Activated T-cell treated with anti-CD3 and anti-CD28 coated beads for 1 hour (primary cell): ENCODE data around the gene TLR9.
"Not testable (repeated sequence)": the region's sequence is repeated elsewhere in the genome, so short reads cannot be mapped to it uniquely, and the experiment has no call there.

Experiments used
- DNase-seq: peaks from one replicate; pipeline ENCODE4 v3.0.0-alpha.2; 2020; ENCODE audit warnings: low read depth

TLR9 gene

DNA sequence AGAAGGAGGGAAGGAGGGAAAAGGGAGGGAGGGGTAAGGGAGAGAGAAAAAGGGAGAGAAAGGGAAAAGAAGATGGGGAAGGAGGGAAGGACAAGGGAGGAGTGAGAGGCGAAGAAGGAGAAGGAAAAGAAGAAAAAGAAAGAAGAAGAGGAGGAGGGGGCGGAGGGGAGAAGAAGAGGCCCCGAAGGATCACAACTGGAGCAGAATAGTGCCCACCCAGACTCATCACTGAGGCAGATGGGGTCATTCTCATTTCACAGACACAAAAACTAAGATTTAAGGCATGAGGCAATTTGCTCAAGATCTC is 30.2 kb downstream of the TLR9 start:
- no peak for DNase-seq

GRCh38 chr3:52194485-52195290 is 30.8 kb downstream of the TLR9 start:
- DNase-seq, result no peak

- DNase-seq, result no peak
These were observed 32.4 kb downstream of the TLR9 start for GRCh38 chr3:52193065-52193464.

GRCh38 chr3:52191663-52192062 is 33.8 kb downstream of the TLR9 start:
- no peak for DNase-seq

DNA sequence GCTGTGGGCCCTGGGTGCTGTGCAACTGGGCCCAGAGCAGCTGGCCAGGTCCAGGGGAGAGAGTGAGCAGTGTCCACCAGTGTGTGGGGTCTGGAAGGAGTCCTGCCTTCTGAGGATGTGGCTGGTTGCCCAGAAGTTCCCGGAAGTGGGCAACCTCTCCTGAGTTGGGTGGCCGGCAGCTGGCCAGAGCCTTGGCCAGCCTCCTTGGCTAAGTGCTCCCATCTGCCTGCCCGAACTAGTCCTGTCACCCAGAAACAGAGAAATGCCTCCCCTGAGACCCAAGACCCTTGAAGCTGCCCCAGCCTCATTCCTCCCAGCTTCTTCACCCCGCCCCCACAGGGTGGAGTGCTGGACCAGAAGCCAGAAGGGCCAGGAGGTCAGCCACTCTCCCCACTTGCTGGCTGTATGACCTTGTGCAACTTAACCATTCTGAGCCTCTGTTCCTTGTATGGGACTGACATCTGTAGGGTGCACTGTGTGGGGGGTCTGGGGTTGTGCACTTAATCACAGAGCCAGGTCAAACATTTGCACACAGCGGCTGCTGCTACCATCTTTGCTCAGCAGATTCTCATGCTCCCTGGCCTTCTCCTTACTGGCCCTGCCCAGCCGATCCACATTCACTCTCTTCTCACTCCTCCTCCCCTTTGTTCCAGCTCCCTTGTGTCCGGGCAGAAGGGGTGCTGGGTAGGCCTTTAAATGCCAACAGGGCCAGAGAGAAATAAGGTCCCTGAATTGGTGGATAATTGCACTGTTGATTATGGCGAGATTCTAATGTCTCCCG is 35.0 kb downstream of the TLR9 start:
- DNase-seq, result no peak

- no peak for DNase-seq
These were observed 36.9 kb downstream of the TLR9 start for GRCh38 chr3:52188556-52188955.

GRCh38 chr3:52186729-52187128 is 38.7 kb downstream of the TLR9 start:
- DNase-seq, result no peak

- DNase-seq, result no peak
These were observed 39.6 kb downstream of the TLR9 start for GRCh38 chr3:52185837-52186236.

GRCh38 chr3:52185311-52185710 is 40.1 kb downstream of the TLR9 start:
- no peak for DNase-seq

DNA sequence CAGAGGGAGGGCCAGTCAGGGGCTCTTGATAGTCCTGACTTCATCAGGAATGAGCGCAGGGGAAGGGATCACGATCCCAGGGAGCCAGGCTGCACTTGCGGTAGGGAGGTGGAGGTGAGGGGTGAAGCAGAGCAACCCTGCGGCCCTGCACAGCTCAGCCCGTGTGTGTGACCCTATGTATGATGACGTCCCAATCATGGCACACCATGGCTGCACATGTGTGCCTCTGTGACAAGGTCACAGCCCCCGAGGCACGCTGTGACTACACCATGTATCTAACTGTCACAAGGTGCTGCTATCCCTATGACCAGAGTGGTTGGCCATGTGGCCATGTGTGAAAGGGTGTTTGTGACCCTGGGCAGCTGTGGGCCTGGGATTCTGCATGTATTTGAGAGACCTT is 40.8 kb downstream of the TLR9 start:
- no peak for DNase-seq

DNA sequence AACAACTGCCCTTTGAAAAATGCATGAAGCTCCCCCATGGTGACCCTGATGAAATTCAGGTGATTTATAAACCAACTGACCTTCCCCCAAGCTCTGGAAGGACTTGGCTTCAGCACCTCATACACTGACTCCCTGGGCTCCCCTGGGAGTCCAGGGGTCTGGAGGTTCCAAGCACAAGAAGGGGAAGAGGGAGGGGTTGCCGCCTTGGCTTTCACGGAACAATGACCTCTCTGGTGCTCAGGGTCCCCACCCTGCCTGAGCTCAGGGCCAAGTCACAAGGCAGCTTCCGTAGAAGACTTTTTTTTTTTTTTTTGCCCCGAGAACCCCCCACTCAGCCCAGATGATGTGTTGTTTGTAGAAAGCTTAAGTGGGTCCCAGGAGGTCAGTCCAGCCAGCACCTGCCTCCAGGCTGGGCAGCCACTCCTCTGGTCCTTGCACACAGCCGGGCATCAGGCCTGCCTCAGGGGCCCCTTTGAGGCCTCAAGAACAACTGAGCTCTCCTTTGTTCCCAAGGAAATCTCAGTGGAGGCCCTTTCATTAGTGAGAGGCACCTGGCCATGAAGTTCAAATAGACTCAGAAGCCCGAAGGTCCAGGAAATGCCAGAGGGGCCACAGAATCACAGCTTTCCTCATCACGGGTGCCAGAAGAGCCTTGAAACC is 41.5 kb downstream of the TLR9 start:
- no peak for DNase-seq

DNA sequence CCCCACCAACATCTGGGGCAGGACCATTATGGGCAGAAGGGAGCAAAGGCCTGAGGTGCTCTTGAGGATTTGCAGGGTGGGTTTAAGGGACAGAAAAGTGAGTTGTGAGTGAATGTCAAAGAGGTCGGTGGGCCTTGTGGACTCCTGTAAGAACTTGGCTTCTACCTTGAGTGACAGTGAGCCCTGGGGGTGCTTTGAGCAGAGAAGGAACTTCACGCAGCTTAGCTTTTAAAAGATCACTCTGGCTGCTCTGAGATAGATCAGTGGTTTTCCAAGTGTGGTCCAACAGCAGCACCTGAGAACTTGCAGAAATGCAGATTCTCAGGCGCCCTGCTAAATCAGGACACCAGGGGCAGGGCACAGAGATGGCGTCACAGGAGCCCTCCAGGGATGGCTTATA is 42.8 kb downstream of the TLR9 start:
- DNase-seq, result no peak

GRCh38 chr3:52182196-52182595 is 43.2 kb downstream of the TLR9 start:
- DNase-seq, result no peak

DNA sequence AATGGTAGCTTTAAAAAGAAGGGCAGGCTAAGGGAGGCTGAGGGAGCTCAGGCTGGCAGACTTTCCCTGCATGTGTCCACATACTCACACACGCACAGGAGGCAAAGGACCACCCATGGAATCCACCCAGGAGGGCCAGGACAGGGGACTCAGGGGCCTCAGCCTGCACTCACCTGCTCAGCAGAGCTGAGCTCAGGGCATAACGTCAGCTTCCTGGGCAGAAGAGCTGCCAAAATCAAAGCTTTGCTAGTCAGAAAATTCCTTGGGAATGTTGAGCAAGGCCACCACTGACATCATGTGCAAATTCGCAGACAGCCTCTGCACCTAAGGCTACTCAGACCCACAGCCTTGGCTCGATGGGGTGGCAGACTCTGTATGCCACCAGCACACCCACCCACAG is 43.9 kb downstream of the TLR9 start:
- no peak for DNase-seq

DNA sequence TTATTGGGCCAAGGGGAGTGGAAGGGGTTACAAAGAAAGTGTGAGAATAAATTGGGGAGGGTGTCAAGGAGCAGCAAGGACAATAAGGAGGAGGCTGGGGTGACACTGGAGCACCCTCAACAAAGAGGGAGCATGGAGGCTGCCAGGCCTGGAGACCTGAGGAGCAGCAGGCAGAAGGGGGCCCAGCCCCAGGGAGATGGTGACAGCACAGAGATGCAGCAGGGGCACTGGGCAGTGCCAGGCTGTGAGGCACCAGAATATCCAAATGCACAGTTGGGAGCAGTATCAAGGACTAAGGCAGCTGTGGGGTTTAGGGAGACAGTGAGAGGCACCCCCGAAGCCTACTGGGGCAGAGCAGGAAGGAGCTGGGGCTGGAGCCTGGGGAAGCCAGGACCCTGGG is 46.9 kb downstream of the TLR9 start:
- no peak for DNase-seq

DNA sequence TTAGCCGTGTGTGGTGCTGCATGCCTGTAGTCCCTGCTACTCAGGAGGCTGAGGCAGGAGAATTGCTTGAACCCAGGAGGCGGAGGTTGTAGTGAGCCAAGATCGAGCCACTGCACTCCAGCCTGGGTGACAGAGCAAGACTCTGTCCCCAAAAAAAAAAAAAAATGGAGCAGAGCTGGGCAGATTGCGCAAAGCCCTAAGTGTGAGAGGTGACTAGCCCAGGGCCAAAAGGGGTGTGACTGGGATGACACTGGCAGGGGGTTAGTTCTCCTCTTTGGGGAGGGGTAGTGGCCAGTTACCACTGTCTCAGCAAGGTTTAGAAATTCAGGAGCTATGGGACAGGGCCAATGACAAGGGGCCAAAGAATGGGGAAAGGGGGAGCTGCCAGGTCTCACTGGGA is 47.3 kb downstream of the TLR9 start:
- not testable (repeated sequence) for DNase-seq

- DNase-seq, result no peak
These were observed 47.8 kb downstream of the TLR9 start for GRCh38 chr3:52177701-52178042.

DNA sequence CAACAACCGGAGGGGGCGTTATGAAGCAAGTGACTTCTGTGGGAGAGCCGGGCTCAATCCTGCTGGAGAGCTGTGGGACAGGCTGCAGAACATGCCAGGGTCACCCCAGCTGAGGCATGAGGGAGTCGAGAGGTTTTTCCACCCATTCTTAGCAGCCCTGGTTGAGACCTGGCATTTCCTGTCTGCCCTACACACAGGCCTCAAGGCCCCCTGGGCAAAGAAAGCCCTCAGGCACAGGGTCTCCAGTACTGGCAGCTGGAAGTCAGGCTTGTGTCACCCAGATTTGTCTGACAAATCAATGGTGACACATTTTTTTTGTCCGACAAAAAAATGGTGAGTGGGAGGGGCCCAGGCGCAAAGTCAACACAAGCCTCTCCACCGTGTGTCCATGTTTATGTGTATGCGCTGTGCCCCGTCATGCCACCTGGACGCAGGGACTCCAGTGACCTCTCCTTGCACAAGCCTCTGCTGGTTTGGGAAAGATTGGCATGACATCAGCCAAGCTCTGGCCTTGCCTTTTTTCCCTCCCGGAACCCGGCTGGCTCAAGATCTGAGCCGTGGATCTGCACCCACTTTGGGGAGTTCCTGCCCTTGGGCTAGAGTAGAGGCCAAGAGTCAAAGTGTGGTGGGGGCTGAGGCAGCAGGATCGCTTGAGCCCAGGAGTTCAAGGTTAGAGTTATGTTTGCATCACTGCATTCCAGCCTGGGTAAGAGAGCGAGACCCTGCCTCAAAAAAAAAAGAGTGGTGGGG is 48.3 kb downstream of the TLR9 start:
- no peak for DNase-seq

- no peak for DNase-seq
These were observed 49.2 kb downstream of the TLR9 start for GRCh38 chr3:52176180-52176752.

DNA sequence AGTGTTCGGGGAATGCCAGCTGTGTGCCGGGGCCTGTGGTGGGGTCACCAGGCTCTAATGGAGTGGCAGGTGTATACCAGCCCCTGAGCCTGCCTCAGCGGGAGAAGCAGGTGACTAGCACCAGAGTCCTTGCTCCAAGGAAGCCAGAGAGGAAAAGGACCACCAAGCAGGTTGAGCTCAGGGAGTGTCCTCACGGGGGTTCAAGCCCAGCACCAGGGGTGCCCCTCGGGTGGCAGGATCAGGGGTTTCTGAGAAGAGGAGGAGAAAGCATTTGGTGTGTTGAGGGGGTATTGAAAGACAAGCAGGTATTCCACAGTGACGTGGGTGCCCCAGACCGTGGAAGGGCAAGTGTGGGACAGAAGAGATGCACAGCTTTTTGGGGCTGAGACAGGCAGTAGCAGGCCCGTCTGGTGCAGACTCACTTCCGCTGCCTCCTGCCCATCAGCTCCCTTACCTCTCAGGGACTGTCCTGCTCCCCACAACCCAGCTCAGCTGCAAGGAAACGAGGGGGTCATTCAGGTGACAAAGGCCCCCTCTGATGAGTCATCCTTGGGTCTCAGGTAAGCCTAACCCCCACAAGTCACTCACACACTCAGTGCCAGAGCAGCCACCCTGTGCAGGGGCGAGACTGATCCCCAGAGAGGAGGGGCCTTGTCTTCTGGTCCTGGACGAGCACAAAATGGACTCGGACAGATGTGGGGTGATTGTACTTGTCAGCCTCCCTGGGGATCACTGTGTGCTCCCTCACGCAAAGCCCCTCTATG is 49.8 kb downstream of the TLR9 start:
- no peak for DNase-seq

DNA sequence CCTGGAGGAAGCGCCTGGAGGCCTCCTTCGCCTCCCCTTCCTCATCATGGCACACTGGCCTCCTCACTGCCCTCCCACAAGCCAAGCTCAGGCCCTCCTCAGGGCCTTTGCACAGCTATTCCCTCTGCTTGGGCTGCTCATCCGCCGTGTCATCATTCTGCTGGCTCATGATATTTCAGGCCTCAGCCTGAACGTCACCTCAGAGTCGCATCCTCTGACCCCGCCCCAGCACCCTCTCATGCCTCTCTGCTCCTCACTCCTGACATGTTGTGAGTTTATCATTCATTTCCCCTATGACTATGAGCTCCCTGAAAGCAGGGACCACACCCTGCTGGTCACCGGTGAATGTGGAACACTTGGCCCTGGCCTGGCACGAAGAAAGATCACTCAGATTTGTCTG is 50.5 kb downstream of the TLR9 start:
- no peak for DNase-seq

GRCh38 chr3:52173101-52173500 is 52.3 kb downstream of the TLR9 start:
- DNase-seq, result no peak
